Adipose tissue (tissue), 3 donors: Measurements from ENCODE around the gene YPEL2. TPM values are rescaled to one million over a fixed set of nuclear protein-coding genes. Genes with fewer than 3 reads are reported as not detected.

Experiments
- H3K27ac ChIP-seq: one replicate; pipeline ENCODE4 v1.5.1; 2013; ENCODE audit warnings: low read depth, low read length
- WGBS, 3 donors: extraction: QIAGEN DNeasy Blood & Tissue Kit; methylation state at CpG; one replicate each; pipeline ENCODE4 v1.1.7; 2013; 5-methylcytosine and 5-hydroxymethylcytosine counted together
- polyA plus RNA-seq, 3 donors: library from polyadenylated mRNA; stranded (reverse); fragments of 200-250 nt; gene quantifications; one replicate each; pipeline ENCODE4 v1.2.3, GENCODE V29; 2013
- donor health status: healthy with polysubstance abuse.
- donor health status: Bipolar disorder and iron deficiency.
- donor health status: healthy.

YPEL2 gene
- polyA plus RNA-seq, 3 donors = 6.0 to 22.8 (median 18.6) TPM

DNA sequence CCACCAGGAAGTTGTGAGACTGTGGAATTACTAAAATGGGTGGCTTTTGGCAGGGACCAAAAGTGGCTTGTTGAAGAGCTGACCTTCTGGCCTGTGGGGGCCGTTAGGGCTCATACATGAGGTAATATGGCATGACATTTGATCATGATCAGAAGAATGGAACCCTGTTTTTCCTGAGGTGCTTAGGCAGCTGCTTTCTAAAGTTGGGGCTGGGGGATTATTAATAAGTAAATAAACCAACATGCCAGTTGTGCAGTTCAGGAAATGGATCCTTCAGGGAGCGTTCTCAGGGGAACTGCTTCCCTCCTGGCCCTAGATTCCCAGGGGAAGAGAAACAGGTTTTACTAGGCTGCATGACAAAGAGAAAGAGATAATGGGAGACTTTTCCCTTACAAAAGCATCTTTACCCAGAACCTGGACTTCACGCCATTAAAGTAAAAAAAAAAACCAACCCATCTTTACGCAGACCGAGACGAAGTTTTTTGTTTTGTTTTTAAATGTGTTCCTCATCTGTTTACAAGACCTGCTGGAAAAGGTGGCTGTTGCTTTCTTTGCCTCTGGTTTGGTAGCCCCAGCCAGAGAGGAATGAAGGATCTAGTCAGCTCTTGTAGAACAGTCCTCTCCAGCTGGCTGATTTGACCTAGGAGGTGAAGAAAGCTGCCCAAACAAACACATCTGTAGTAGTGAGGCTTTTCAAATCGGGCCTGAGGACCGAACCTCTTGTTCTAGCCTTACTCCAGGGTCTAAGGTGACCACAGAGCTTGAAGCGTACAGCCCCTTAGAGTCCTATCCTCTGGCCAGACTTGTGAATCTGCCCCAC is 22.7 kb downstream of the YPEL2 start:
- no peak overlapping the region for H3K27ac ChIP-seq
- 74 to 88% (median 84%) methylated on average over 9 of the region's 9 CpGs for WGBS, 3 donors

GRCh38 chr17:59355030-59355701 is 23.7 kb downstream of the YPEL2 start:
- WGBS, 3 donors = 63 to 89% (median 85%) methylated on average over 4 of the region's 4 CpGs
- no peak overlapping the region for H3K27ac ChIP-seq

DNA sequence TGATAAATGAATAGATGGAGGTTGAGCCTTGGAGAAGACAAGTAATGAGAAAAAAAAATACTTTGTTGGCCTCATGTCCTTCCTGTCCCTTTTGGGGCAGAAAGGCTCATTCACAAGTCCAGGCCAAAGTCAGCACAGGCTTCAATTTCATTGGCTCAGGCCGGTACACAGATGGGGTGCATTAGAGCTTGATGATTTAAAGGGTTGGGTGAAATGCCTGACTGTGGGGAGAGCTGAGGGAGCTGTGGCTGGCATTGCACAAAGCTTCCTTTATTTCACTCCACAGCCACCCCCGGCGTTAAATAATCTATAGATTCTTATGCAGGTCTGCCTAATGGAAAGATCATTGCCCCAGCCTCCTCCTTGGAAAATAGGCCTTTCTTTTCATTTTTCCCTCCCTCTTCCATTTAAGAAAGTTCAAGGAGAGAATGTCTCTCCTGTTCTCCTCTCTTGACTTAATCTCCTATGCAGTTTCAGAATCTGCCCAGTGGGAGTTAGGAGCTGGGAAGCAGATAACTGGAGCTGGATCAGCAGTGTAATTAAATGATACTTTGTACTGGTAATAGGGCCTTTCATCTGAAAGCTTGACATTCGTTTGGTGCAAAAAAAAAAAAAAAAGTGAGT is 24.4 kb downstream of the YPEL2 start:
- 51 to 75% (median 60%) methylated on average over 4 of the region's 4 CpGs for WGBS, 3 donors
- H3K27ac ChIP-seq = no peak overlapping the region

DNA sequence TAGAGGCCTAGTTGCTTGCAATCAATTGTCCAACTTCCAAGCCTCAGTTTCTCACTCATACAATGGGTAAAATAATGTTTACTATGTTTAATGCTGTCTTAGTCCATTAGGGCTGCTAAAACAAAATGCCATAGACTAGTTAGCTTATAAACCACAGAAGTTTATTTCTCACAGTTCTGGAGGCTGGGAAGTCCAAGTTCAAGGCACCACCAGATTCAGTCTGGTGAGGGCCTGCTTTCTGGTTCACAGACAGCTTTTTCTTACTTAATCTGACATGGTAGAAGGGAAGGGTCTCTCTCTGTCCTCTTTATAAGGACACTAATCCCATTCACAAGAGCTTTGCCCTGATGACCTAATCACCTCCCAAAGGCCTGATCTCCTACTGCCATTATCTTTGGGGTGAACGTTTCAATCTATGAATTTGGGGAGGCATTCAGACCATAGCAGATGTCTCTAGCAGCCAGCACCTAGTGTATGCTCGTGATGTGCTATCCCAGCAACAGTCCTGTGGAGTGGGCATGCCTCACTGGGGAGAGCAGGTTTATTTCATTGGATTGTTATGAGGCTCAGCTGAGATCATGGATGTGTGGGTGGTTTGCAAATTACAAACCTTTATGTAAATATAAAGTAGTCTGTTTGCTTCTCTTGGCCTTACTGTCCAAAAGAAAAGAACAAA is 25.2 kb downstream of the YPEL2 start:
- WGBS, 3 donors = 82 to 85% (median 84%) methylated on average over 2 of the region's 2 CpGs
- no peak overlapping the region for H3K27ac ChIP-seq

DNA sequence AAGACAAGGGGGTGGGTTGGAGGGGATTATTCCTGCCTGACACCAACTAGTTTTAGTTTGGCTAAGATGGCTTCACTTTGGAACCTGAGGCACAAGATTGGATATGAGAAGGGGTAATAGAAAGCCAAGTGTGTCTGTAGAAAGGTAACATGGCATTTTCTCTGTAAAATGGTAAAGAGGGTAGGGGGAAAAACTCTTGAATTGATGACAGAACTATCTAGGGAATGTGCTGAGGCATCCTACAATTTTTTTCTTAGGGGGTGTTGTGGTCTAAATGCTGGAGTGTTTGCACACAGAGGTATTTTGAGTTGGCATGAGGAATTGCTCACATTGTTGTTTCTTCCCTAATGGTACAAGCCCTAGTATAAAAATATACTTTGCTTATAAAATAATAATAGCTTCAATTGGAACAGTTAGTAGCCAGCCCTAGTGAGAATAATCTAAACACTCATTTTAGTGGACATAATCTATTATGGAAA is 25.8 kb downstream of the YPEL2 start:
- H3K27ac ChIP-seq = no peak overlapping the region

- H3K27ac ChIP-seq = no peak overlapping the region
- 100% methylated on average over 1 of the region's 1 CpG for WGBS, 3 donors
These were observed 26.5 kb downstream of the YPEL2 start for GRCh38 chr17:59357929-59358328.

GRCh38 chr17:59361386-59361785 is 29.9 kb downstream of the YPEL2 start:
- 55 to 60% (median 59%) methylated on average over 3 of the region's 3 CpGs for WGBS, 3 donors
- no peak overlapping the region for H3K27ac ChIP-seq

GRCh38 chr17:59361916-59362810 is 30.7 kb downstream of the YPEL2 start:
- WGBS, 3 donors = 40 to 67% (median 46%) methylated on average over 7 of the region's 7 CpGs
- no peak overlapping the region for H3K27ac ChIP-seq

GRCh38 chr17:59362811-59363205 is 31.4 kb downstream of the YPEL2 start:
- WGBS, 3 donors = 70 to 74% (median 72%) methylated on average over 2 of the region's 2 CpGs
- H3K27ac ChIP-seq = no peak overlapping the region

GRCh38 chr17:59365383-59365981 is 34.0 kb downstream of the YPEL2 start:
- no peak overlapping the region for H3K27ac ChIP-seq
- WGBS, 3 donors = 18 to 47% (median 19%) methylated on average over 4 of the region's 4 CpGs

DNA sequence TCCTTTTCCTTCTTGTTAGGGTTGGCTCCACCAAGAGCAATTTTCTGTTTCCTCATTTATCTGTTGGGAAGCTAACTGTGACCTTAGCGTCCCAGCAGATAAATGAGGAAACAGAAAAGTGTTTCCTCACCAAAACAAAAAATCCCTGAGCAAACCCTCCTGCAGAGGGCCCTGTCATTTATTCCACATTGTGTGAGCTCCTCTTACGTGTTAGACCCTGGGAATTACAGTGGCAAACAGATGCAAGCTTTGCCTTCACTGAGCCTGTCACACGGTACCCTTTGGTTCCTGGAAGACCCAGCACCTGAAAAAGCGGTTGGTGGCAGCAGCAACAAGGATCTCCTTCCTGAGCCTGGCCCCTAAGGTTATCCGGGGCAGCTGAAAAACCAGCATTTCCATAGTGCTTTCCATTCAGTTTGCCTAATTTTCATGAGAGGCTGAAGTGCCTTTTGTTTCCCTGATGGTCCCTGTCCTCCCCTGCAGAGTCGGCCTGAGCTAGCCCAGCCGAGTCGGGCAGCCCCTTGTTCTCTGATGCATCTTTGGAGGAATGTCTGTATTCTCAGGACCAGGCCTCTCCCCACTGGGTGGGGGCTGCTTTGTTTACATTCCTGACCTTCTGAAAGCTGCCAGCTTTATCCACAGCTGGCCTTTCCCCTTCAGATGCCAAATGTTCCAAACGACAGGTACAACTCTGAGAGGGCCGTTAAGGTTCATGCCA is 34.7 kb downstream of the YPEL2 start:
- 16 to 39% (median 36%) methylated on average over 10 of the region's 10 CpGs for WGBS, 3 donors
- no peak overlapping the region for H3K27ac ChIP-seq

DNA sequence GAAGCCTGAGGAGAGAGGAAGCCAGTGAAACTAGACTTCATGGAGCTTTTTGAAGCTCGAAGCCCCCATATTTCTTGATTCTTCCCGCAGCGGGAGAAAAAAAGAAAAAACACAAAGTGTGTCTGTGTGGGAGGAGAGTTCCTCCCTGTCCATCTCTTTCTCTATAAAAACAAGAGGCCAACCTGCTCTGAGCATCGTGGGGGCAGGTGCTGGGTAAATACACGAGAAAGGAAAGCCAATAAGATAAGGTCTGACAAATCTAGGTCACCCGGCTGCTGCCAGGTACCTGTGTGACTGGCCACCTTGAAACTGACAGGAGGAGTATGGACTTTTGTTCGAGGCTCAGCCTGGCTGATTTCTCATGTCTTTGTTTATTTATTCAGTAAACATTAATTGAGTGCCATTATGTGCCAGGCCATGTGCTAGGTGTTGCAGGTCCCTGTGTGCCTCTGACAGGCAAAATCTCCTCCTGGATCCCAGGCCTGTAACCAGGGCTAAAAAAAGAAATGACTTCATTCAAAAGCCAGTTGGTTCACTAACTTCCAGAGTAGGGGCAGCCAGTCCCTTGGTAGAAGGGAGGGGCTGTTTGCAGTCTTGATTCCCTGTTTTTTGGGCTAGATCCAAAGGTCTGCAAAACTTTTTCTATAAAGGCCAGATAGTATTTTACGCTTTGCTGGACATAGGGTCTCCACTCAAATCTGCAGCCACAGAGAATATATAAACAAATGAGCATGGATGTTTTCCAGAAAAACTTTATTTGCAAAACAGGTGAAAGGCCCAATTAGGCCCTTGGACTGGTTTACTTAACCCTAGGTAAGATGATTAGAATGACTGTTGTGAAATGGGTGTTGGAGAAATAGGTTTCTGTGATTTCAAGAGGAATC is 35.6 kb downstream of the YPEL2 start:
- no peak overlapping the region for H3K27ac ChIP-seq
- WGBS, 3 donors = 13 to 53% (median 46%) methylated on average over 8 of the region's 8 CpGs

GRCh38 chr17:59367657-59368045 is 36.2 kb downstream of the YPEL2 start:
- 22 to 78% (median 69%) methylated on average over 1 of the region's 1 CpG for WGBS, 3 donors

GRCh38 chr17:59368218-59368857 is 36.9 kb downstream of the YPEL2 start:
- H3K27ac ChIP-seq = no peak overlapping the region
- 77 to 85% (median 81%) methylated on average over 7 of the region's 7 CpGs for whole genome bisulfite sequencing, 3 donors

More at GRCh38 chr17:59367657-59368045, 36.2 kb downstream of the YPEL2 start:
- H3K27ac ChIP-seq = no peak overlapping the region
